ENCODE results near the gene KIF1B.

GRCh38 chr1:10195570-10195969, 14.8 kb upstream of the KIF1B start:
- no peak for TF ChIP-seq POLR2A (IDR thresholded peaks at IDR 0.05; ENCODE audit: borderline replicate concordance, extremely low read depth, insufficient read depth, insufficient read length)
- no peak for TF ChIP-seq CTCF (IDR thresholded peaks at IDR 0.05 in 2 of 3, conservative IDR thresholded peaks at IDR 0.05 in 1 of 3; ENCODE audit: borderline replicate concordance in 1 of 3, insufficient read depth in 1 of 3, low read depth in 2 of 3, low read length in 2 of 3)
- TF ChIP-seq REST (IDR thresholded peaks at IDR 0.05; ENCODE audit: low read depth) = no peak

Measured in HCT116 (cell line).